Eye (tissue), 1 donor: ENCODE measurements around the gene SSH3.
A peak's percentile ranks its signal among the peaks of the same experiment; 100 is the strongest.

ENCODE experiments used
- DNase-seq: peaks from one replicate; pipeline ENCODE4 v3.0.0-alpha.2; 2015

SSH3 gene

DNA sequence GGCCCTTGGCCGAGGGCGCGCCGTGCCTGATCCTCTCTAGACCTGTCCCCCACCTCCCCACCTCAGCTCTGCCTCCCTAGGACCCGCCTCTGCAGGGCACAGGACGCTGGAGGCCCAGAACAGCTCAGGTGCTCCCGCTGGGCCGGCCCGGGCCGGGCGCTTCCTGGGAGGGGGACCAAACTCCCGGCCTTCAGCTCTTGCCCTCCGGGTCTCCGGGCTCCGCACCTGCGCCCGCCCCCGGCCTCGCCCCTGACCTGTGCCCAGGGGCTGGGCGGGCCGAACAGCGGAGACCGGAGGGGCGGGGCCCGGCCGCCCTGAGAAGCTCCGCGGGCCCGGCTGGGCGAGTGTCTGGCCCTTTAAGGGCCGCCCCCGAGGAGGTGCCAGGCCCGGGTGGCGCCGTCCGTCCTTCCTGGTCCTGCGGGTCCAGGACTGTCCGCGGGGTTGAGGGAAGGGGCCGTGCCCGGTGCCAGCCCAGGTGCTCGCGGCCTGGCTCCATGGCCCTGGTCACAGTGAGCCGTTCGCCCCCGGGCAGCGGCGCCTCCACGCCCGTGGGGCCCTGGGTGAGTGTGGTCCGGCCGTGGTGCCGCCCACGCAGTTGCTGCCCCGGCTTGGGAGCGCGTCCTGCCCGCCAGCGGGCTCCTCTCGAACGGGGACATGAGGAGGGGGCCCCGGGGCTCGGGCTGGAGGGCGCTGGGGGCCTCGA is at the start of gene SSH3:
Gene SSH3 (plus strand): TSS at position 399 of the 703 bp plus-strand sequence. CDS start 96 bp downstream, at position 495.
- DNase-seq: peak; percentile 73

- DNase-seq: peak; percentile 30
Measured at GRCh38 chr11:67253872-67254624, 49.3 kb upstream of the SSH3 start.

DNA sequence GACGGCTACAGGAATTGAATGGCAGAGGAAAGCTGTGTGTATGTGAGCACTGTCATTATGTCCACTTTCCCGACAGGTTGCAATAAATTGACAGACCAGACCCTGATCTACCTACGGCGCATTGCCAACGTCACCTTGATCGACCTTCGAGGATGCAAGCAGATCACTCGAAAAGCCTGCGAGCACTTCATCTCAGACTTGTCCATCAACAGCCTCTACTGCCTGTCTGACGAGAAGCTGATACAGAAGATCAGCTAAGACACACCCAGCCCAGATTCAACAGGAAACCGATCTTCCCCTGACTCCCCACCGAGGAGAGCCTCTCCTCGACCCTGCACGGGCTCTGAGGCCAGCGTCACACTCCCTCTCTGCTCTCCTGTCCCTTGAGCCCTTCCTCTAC is 48.5 kb upstream of the SSH3 start:
- DNase-seq: no peak

DNA sequence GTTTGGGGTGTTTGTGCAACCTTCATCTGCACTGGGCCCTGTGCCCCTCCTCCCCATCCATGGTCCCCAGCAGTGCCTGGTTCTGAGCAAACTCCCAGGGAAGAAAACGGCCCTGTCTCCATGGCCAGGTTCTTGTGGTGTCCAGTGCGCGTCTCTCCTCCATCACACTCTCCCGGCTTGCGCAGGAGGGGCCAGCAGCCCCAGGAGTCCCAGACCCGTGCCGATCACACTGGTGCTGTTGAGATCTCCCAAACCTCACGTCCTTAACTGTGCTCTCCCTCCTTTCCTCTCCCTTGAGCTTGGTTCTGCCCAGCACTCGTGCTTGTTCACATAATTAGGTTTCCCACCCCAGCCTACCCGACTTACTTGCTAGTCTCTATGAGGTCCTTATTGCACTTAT is 48.0 kb upstream of the SSH3 start:
- no peak for DNase-seq

DNA sequence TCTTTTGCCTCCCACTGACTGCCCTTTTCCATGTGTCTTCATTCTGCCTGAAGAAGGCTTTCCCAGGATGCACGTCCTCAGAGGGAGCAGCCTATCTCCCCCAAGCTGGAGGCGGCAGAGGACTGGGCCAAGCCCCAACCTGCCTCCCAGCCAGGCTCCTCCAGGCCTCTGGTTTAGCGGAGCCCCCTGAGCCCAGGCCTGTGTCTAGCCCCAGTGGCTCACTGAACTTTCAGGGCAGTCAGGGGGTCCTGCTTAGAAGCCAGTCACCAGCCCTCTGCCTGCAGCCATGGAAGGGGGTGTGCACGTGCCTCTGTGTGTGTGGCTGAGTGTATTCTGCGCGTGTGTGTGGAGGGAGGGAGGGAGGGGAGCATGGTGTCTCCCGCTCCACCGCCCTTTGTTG is 47.5 kb upstream of the SSH3 start:
- DNase-seq: no peak

- DNase-seq: no peak
Measured at GRCh38 chr11:67256477-67257135, 46.7 kb upstream of the SSH3 start.

DNA sequence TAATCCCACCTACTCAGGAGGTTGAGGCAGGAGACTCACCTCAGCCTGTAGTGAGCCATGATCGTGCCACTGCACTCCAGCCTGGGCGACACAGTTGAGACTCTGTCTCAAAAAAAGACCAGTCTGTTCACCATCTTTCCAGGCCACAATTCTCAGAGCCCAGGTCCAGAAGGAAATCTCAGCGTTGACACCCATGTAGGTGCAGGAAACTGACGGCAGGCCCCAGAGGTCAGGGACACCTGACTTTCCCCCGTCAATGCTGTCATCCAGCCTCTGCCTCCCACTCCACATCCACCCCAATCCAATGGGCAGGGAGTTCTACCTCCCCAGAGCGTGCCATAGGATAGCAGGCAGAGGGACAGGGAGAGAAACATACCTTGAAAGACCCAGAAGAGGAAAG is 42.9 kb upstream of the SSH3 start:
- no peak for DNase-seq

DNA sequence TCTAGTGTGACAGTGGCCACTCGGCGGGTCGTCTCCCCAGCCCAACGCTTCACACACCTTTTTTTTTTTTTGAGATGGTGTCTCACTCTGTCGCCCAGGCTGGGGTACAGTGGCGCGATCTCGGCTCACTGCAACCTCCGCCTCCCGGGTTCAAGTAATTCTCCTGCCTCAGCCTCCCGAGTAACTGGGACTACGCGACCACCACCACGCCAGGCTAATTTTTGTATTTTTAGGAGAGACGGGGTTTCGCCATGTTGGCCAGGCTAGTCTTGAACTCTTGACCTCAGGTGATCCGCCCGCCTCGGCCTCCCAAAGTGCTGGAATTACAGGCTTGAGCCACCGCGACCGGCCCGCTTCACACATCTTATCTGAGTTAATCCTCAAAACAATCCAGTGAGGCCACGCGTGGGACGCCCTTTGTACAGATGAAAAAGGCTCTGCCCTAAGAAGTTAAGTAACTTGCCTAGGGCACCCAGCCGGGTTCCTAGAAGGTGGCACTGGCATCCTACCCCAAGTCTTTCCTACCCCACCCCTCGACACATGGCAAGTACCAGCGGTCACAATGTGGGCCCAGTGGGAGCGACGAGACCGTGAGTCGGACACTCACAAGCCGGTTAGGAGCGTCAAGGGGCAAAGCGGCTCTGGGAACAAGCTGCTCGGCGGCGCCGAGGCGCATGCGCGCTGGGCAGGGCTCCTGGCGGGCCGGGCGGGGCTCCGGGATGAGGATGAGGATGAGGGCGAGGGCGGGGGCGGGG is 42.3 kb upstream of the SSH3 start:
- DNase-seq: peak; percentile 75

DNA sequence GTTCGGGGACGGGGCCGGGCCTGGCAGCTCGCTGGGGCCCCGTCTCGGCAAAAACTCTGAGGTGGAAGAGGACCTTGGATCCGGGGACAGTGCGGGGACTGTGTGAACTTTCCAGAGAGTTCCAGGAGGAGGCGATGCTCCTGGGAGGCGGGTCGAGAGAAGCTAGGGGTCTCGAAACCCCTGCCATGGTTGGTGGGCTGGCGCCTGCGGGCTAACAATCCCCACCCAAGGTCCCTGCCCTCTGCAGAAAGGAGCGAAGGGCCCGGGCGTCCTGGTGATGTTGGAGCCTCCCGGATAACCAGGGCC is 41.7 kb upstream of the SSH3 start:
- DNase-seq: no peak

DNA sequence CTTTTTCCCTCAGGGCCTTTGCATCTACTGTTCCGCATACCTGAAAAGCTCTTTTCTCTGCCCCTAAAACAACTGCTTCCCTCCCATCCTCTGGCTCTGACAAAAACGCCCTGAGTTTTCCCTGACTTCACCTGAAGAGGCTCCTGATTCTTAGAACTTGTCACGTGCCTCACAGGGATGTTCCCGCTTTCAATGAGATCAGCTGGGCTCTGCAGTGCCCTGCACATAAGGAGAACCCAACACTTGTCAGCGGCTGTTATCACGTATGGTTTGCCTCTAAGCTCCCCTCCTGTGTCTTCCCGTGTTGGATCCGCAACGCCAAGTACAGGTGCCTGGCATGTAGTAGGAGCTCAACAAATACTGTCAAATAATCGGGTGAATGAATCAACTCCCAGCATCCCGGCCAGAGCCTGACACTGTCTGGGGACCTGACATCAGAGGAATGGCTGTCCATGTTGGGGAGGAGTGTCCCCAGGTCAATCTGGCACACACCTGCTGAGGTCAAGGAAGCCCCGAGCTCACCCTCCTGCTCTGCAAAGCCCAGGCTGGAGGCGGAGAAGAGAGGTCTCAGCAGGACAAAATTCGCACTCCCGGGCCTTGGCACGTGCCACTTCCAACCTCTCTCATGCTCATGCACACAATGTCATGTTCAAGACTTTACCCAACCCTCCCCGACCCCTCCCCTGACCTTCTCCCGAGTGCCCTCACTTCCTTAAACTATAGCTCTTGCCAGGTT is 41.2 kb upstream of the SSH3 start:
- peak; percentile 21 for DNase-seq

- peak; percentile 91 for DNase-seq
Measured at GRCh38 chr11:67262731-67263675, 40.3 kb upstream of the SSH3 start.

GRCh38 chr11:67264260-67264659 is 39.1 kb upstream of the SSH3 start:
- DNase-seq: no peak

DNA sequence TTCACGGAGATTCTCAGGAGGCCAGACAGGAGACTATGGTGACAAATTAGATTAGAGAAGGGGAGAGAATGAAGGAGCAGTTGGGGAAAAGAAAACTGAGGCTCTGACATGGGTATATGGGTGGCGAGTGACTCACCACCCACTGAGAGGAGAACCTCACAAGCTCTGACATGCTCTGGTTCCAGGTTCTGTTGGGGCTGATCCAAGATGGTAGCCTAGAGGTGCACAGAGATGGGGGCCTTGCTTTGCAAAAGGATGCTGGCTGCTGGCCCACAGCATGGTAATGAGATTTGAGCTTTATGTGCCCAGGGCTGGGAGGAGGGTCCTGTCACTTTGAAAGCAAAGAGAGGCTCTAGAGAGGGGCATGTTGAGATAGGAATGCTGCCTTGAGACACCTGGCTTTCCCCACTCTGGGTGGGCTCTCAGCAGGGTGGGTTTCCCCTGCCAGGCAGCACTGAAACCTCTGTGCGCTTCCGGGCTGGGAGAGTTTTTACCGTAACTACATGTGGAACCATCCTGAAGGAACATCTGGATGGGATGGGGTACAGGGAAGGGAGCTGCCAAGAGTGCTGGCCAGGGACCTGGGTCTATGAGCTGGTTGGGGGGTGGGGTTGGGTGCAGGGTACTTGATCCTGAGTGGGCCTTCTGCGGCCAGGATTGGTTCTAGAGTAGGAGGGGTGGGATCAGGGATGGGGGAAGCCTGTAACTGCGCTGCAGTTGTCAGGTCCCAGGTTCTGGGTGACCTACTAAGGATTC is 38.3 kb upstream of the SSH3 start:
- DNase-seq: no peak

GRCh38 chr11:67265633-67266448 is 37.5 kb upstream of the SSH3 start:
- peak; percentile 87 for DNase-seq

GRCh38 chr11:67266449-67267187 is 36.7 kb upstream of the SSH3 start, which contains the start of gene GRK2:
TSS of gene GRK2 (plus strand) at chr11:67266473. CDS start at chr11:67266700, 227 bp downstream.
- peak; percentile 70 for DNase-seq

DNA sequence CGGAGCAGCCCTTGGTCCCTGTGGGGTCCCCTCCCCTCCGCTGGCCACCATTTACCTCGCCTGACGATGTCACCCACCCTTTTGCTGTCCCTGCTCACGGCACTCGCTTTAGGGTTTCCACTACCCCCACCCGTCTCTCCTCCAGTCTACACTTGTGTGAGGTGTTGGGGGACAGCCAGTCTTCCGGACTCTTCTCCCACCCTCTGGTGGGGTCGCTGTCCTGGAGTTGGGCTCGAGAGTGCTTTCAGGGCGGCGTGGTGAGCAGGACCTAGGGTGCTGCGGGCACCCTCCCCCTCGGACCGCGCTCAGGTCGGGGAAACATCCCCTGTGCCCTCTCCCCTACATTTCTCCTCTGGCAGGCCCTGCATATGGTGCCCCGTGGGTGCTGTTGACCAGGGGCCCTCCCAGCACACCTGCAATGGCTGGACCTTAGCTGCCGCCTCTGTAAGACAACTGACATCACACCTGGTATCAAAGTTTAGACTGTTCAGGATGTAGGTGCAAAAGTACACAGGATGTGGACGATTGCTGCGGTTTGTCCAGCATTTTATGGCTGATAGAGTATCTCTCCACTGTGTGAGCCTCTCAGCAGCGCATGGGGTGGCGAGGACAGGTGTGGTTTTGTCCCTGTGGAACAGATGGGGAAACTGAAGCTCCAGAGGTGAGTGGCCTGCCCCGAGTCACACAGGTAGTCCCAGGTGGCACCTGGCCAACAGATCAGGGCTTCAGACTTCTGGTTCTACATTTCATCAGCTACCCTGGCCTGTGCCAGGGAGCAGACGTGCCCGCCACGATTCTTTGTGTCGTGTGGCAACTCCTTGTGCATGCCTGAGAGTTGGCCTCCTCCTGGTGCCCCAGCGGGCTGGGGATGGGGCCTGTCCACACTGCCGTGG is 35.9 kb upstream of the SSH3 start:
- DNase-seq: no peak

- DNase-seq: no peak
Measured at GRCh38 chr11:67268081-67268961, 35.0 kb upstream of the SSH3 start.
